B cell (primary cell): ENCODE measurements around the gene LARGE2. TPM values are rescaled to one million over a fixed set of nuclear protein-coding genes. Genes with fewer than 3 reads are reported as not detected.

ENCODE experiments used
- ATAC-seq: fragments of 200-7000 bp; cut with Tn5 transposase; one replicate; pipeline ENCODE4 v1.10.0; 2021; ENCODE audit warnings: low read depth, mild to moderate bottlenecking, moderate number of reproducible peaks, moderate library complexity
- CTCF ChIA-PET: fragments of 350-600 bp; sonication (Branson Sonifier 250); formaldehyde crosslinking; loops from one replicate; lab custom pipeline; 2021; ENCODE audit warnings: antibody characterized with exemption, inconsistent platforms; lab: Charles Lee
- POLR2A ChIA-PET: fragments of 350-600 bp; sonication (Branson Sonifier 250); formaldehyde crosslinking; loops from one replicate; lab custom pipeline; 2021; ENCODE audit warnings: antibody characterized with exemption; lab: Charles Lee
- DNase-seq: peaks from one replicate; pipeline ENCODE4 v3.0.0; 2013
- H2AFZ ChIP-seq: 2 replicates; pipeline ENCODE4 v1.6.1; 2012; ENCODE audit warnings: mild to moderate bottlenecking, low read depth, low read length; ENCODE audit not compliant: insufficient read depth, poor library complexity, severe bottlenecking
- H3K27ac ChIP-seq, 2 donors: 1 replicate in 1 of 2; 2 replicates in 1 of 2; pipeline ENCODE4 v1.5.1; 2012 to 2013; ENCODE audit warnings: low read length in 2 of 2, mild to moderate bottlenecking in 2 of 2, moderate library complexity in 1 of 2
- H3K27me3 ChIP-seq, 4 experiments: fragments of 200-600 bp in 1 of 4; sonication (generic) in 1 of 4; replicated peaks in 1 of 4; 1 replicate in 2 of 4; 2 replicates in 2 of 4; pipeline versions ENCODE4 v1.6.1 to v1.7.0; 2013 to 2016; ENCODE audit warnings: low read length in 3 of 4, mild to moderate bottlenecking in 2 of 4, mixed read lengths in 1 of 4, moderate library complexity in 1 of 4; ENCODE audit not compliant: insufficient read depth in 4 of 4, control insufficient read depth in 3 of 4; ENCODE audit errors: control extremely low read depth in 1 of 4
- H3K36me3 ChIP-seq, 2 experiments: replicated peaks in 1 of 2; 1 replicate in 1 of 2; 2 replicates in 1 of 2; pipeline versions ENCODE4 v1.6.1 to v1.7.1; 2013; ENCODE audit warnings: low read length in 1 of 2; ENCODE audit not compliant: insufficient read depth in 2 of 2, control insufficient read depth in 1 of 2; ENCODE audit errors: control extremely low read depth in 1 of 2, extremely low read depth in 1 of 2
- H3K4me1 ChIP-seq, 2 donors: fragments of 200-600 bp in 1 of 2; sonication (generic) in 1 of 2; 1 replicate in 1 of 2; 2 replicates in 1 of 2; pipeline versions ENCODE4 v1.5.1 to v1.6.1; 2013 to 2017; ENCODE audit warnings: low read length in 2 of 2; ENCODE audit not compliant: control insufficient read depth in 2 of 2, insufficient read depth in 2 of 2
- H3K4me2 ChIP-seq: replicated peaks from 2 replicates; pipeline ENCODE3; 2012; ENCODE audit warnings: mild to moderate bottlenecking, low read depth, low read length; ENCODE audit not compliant: poor library complexity, severe bottlenecking
- H3K4me3 ChIP-seq, 5 experiments: fragments of 200-600 bp in 1 of 5; sonication (generic) in 1 of 5; 1 replicate in 3 of 5; 2 replicates in 2 of 5; pipeline versions ENCODE4 v1.5.1 to v1.7.0; 2011 to 2016; ENCODE audit warnings: low read length in 4 of 5, mild to moderate bottlenecking in 4 of 5, low read depth in 2 of 5, control low read depth in 1 of 5, moderate library complexity in 1 of 5; ENCODE audit not compliant: insufficient read depth in 1 of 5; ENCODE audit errors: control extremely low read depth in 1 of 5, extremely low read depth in 1 of 5
- H3K79me2 ChIP-seq: fragments of 200-600 bp; sonication (generic); one replicate; pipeline ENCODE4 v1.6.0; 2016; ENCODE audit warnings: low read length; ENCODE audit not compliant: control insufficient read depth, insufficient read depth
- H3K9ac ChIP-seq: fragments of 200-600 bp; sonication (generic); 2 replicates; pipeline ENCODE4 v1.6.1; 2017; ENCODE audit warnings: mild to moderate bottlenecking, low read length, moderate library complexity
- H3K9me3 ChIP-seq, 3 donors: one replicate each; pipeline versions ENCODE4 v1.6.1 to v1.7.1; 2013; ENCODE audit warnings: low read length in 2 of 3; ENCODE audit not compliant: control insufficient read depth in 2 of 3, insufficient read depth in 1 of 3; ENCODE audit errors: control extremely low read depth in 1 of 3
- H4K20me1 ChIP-seq: 2 replicates; pipeline ENCODE4 v1.6.0; 2012; ENCODE audit warnings: mild to moderate bottlenecking, low read length; ENCODE audit not compliant: insufficient read depth, control insufficient read depth, poor library complexity, severe bottlenecking
- H3K27ac Mint-ChIP-seq: one replicate; pipeline ENCODE4 v1.8.0; 2021; ENCODE audit warnings: mixed read lengths
- H3K27me3 Mint-ChIP-seq: one replicate; pipeline ENCODE4 v1.8.0; 2021; ENCODE audit warnings: mixed read lengths
- H3K4me1 Mint-ChIP-seq: one replicate; pipeline ENCODE4 v1.8.0; 2021; ENCODE audit warnings: mixed read lengths
- H3K4me3 Mint-ChIP-seq: one replicate; pipeline ENCODE4 v1.8.0; 2021; ENCODE audit warnings: mixed read lengths
- H3K9me3 Mint-ChIP-seq: one replicate; pipeline ENCODE4 v1.8.0; 2022; ENCODE audit warnings: mixed read lengths; ENCODE audit not compliant: insufficient read depth
- EZH2 ChIP-seq: IDR thresholded peaks from 2 replicates; pipeline ENCODE4 v1.6.1; 2012; ENCODE audit warnings: borderline replicate concordance, low read depth, mild to moderate bottlenecking, moderate library complexity, low read length; ENCODE audit not compliant: insufficient read depth, poor library complexity, severe bottlenecking
- WGBS: methylation state at CpG from one replicate; pipeline ENCODE4 v1.1.5; 2013; ENCODE audit warnings: missing lambda C conversion rate; ENCODE audit not compliant: insufficient coverage; 5-methylcytosine and 5-hydroxymethylcytosine counted together
- intact Hi-C: fragments of 100-400 bp; cut with micrococcal nuclease; formaldehyde crosslinking; loops from one replicate; pipeline ENCODE4 v1.10.0; 2022
- polyA plus RNA-seq: library from polyadenylated mRNA; depleted of rRNA; stranded (reverse); fragments of >200 nt; gene quantifications from 2 replicates; pipeline ENCODE4 v1.2.3, GENCODE V29; 2012
- total RNA-seq, 2 donors: library from RNA; stranded (reverse); fragments of 120-200 nt in 1 of 2; gene quantifications; 1 replicate in 1 of 2; 2 replicates in 1 of 2; pipeline versions ENCODE4 v1.2.3 to v1.2.4, GENCODE V29; 2013 to 2022
- TF ChIP-seq, protein P1 (sequence below): fragments of 200-600 bp; IDR thresholded peaks from one replicate; pipeline ENCODE4 v1.8.0; 2022; ENCODE audit warnings: antibody characterized with exemption, mild to moderate bottlenecking

LARGE2 gene
- total and polyA plus RNA-seq, 2 donors (not counting 1 experiment from before 2014, with no cell fraction given): 109 to 264 TPM

DNA sequence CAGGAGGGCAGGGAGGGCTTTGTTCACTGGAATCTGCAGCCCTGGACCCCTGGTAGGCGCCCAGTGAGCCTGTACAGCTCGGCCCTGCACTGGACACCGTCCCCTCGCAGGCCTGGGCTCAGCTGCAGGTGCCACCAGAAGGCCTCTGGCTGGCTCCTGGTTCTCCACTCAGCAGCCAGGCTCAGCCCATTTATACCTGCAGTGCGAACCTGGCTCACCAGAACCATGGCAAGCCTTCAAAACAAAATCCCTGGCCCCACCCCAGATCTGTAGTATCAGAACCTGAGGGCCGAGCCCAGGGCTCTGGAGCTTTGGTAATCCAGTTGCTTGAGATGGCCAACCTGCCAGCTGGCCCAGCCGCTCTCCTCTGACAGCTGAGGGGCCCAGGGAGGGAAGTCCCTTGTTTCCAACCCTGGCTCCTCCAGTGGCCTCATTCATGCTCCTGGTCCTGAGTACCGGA, 14.5 kb upstream of the LARGE2 start:
- H3K9me3 ChIP-seq: no peaks in the 10 kb centered on the region
- no peak overlapping the region for H3K27ac Mint-ChIP-seq
- no peak for TF ChIP-seq EZH2
- TF ChIP-seq, protein P1, sequence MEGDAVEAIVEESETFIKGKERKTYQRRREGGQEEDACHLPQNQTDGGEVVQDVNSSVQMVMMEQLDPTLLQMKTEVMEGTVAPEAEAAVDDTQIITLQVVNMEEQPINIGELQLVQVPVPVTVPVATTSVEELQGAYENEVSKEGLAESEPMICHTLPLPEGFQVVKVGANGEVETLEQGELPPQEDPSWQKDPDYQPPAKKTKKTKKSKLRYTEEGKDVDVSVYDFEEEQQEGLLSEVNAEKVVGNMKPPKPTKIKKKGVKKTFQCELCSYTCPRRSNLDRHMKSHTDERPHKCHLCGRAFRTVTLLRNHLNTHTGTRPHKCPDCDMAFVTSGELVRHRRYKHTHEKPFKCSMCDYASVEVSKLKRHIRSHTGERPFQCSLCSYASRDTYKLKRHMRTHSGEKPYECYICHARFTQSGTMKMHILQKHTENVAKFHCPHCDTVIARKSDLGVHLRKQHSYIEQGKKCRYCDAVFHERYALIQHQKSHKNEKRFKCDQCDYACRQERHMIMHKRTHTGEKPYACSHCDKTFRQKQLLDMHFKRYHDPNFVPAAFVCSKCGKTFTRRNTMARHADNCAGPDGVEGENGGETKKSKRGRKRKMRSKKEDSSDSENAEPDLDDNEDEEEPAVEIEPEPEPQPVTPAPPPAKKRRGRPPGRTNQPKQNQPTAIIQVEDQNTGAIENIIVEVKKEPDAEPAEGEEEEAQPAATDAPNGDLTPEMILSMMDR: no peak
- POLR2A ChIA-PET: interaction anchor here (1.0 kb wide), 1 partner anchor 15 kb away, joined by 3 read pairs; no protein-coding TSS in a partner anchor
- H3K4me2 ChIP-seq: no peak overlapping the region
- H3K27me3 ChIP-seq: no peaks in the 10 kb centered on the region
- no peak overlapping the region for H3K4me3 Mint-ChIP-seq
- CTCF ChIA-PET: interaction anchor here (0.7 kb wide), 1 partner anchor 35 kb away, joined by 3 read pairs; no protein-coding TSS in a partner anchor
- no peaks in the 10 kb centered on the region for H3K79me2 ChIP-seq
- H3K4me1 ChIP-seq: peaks cover 0 to 13% of the 10 kb centered on the region in 2 donors
- no peak overlapping the region for H3K4me3 ChIP-seq
- intact Hi-C loops: no loop called here
- H3K4me1 Mint-ChIP-seq: peaks cover 13% of the 10 kb centered on the region
- peaks cover 0 to 29% of the 10 kb centered on the region in 2 experiments for H3K36me3 ChIP-seq
- peaks cover 28% of the 10 kb centered on the region for H4K20me1 ChIP-seq
- H2AFZ ChIP-seq: no peak overlapping the region
- no peak overlapping the region for H3K27ac ChIP-seq
- H3K9ac ChIP-seq: no peak overlapping the region
- H3K27me3 Mint-ChIP-seq: no peaks in the 10 kb centered on the region
- no peaks in the 10 kb centered on the region for H3K9me3 Mint-ChIP-seq
- ATAC-seq: no peak
- DNase-seq: no peak
- WGBS: 88% methylated on average over 8 of the region's 8 CpGs

DNA sequence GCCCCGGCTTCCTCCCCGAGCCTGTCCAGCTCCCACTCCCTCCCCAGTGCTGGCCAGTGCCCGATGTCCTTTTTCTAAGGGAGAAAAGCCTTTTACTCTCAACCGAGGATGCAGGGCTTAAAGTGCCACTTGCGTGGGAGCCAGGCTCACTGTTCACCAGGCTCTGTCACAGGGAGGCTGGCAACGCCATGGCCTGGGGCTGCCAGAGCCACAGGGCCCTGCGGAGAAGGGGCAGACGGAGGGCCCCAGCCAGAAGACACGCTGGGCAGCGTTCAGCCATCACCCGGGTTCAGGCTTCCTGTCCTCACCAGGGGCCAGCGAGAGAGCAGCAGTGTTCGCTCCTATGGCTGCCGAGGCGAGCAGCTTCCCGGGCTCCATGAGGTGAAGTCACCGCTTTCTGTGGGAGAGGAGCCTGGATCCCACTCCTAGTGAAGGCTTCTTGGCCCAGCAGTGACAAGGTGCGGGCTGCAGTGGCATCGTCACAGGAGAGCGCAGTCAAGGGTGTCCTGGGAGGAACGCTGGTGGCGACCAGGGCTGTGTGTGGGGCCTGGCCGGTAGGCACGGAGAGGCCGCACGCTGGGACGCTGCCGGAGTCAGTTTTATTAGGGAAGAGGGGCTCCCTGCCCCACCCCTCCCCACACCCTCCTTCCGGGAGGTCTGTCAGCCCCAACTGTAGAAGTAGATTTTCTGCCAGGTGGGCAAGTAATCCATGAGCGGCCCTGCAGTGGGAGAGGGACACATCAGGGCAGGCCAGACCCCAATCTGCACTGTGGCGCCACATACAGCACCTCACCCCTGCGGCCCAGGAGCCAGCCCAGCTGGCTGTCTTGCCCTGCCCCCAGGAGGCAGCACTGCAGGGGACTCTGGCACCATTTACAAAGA, 12.6 kb upstream of the LARGE2 start:
- WGBS: 92% methylated on average over 27 of the region's 32 CpGs
- Histone ChIP-seq H3K9ac (no peak overlapping the region), H2AFZ (no peak overlapping the region), H3K4me2 (no peak overlapping the region), H3K4me1 (peaks cover 0 to 13% of the 10 kb centered on the region in 2 donors), H3K9me3 (no peaks in the 10 kb centered on the region), H3K36me3 (peaks cover 2 to 47% of the 10 kb centered on the region in 2 experiments), H3K27me3 (no peaks in the 10 kb centered on the region), H3K27ac (no peak overlapping the region), H3K4me3 (no peak overlapping the region), H3K79me2 (peaks cover 8% of the 10 kb centered on the region), H4K20me1 (peaks cover 44% of the 10 kb centered on the region)
- no peak overlapping the region for H3K4me3 Mint-ChIP-seq
- DNase-seq: no peak
- CTCF ChIA-PET: interaction anchor here (1.1 kb wide), 1 partner anchor 67 kb away, joined by 4 read pairs; no protein-coding TSS in a partner anchor
- peaks cover 18% of the 10 kb centered on the region for H3K4me1 Mint-ChIP-seq
- H3K9me3 Mint-ChIP-seq: no peaks in the 10 kb centered on the region
- intact Hi-C loops: loop anchor here (10.0 kb wide), 1 partner anchor 1345 kb away; the partner anchor contains the start of gene CD82
- ATAC-seq: no peak
- POLR2A ChIA-PET: no interaction called here
- no peak overlapping the region for H3K27ac Mint-ChIP-seq
- H3K27me3 Mint-ChIP-seq: no peaks in the 10 kb centered on the region
- TF ChIP-seq, protein P1: no peak
- no peak for TF ChIP-seq EZH2
